Gastrocnemius medialis (tissue), 4 donors: ENCODE results near the gene NGEF.
"Not testable (repeated sequence)": the region's sequence is repeated elsewhere in the genome, so short reads cannot be mapped to it uniquely, and the experiment has no call there.

Experiments used
- CTCF ChIP-seq, 5 experiments: fragments of 450-650 bp in 3 of 5; fragments of 200-600 bp in 2 of 5; sonication (generic) in 2 of 5; IDR thresholded peaks in 4 of 5; conservative IDR thresholded peaks in 1 of 5; 1 replicate in 4 of 5; 2 replicates in 1 of 5; pipeline ENCODE4 v1.5.1; 2016 to 2019; ENCODE audit warnings: antibody characterized with exemption in 5 of 5, mild to moderate bottlenecking in 3 of 5, moderate library complexity in 3 of 5
- POLR2A ChIP-seq, 2 donors: fragments of 450-650 bp; IDR thresholded peaks; one replicate each; pipeline ENCODE4 v1.6.1; 2017; ENCODE audit warnings: antibody characterized with exemption in 2 of 2, mild to moderate bottlenecking in 2 of 2, moderate library complexity in 2 of 2

GRCh38 chr2:233019610-233020009, 6.6 kb upstream of the NGEF start:
- TF ChIP-seq POLR2A (IDR thresholded peaks at IDR 0.05); CTCF (IDR thresholded peaks at IDR 0.05 in 4 of 5, conservative IDR thresholded peaks at IDR 0.05 in 1 of 5): not testable (repeated sequence)
